NK-92 treated with Interleukin-12 subunit alpha and Interleukin-12 subunit beta, amount 100 ng/mL, for 24 hours (cell line): ENCODE results near the gene BZW2.
"Not testable (repeated sequence)": the region's sequence is repeated elsewhere in the genome, so short reads cannot be mapped to it uniquely, and the experiment has no call there.

Experiments used
- DNase-seq: peaks from one replicate; lab custom pipeline; 2025; lab: John Stamatoyannopoulos, UW

BZW2 gene

DNA sequence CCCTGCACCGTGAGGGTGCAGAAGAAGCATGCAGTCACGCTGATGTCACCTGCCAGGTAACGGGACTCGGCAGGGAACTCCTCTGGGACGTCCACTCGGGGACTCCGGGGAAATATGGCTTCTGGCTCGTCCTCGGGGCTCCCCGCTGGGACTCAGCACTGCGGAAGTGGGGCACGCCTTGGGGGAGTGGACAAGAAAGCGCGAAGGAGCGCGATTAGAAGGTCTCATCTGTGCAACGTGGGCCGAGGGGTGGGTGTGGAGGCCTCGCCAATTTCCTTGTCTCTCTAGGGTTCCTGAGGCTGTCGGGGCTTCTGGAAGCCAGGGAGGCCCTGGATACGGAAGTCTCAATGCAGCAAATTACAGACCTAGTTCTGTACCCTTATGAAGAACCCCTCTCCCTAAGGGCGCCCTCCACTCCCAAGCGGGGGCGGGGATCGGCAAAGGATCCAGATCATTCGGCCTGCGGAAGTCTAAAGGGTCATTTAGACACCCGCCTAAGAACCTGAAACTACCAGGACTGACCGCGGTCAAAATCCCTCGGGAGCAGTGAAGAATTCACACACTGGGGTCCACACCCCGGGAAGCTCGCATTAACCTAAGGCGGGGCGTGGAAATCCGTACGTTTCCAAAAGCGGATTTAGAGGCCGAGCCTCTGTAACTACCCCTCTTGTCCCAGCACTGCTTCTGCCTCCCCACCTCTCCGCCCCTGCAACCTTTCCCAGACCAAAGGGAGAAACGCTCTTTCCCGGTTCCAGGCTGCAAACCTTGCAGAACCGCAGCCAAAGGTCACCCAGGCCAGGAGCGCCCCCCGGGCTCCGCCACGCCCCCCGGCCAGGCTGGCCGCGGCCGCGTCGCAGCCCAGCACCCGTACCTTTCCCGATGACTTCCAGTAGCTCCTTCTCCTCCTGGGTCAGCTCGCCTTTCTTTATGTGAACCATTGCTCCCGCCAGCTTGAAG lies 1.1 kb upstream of the BZW2 start:
- no peak for DNase-seq

DNA sequence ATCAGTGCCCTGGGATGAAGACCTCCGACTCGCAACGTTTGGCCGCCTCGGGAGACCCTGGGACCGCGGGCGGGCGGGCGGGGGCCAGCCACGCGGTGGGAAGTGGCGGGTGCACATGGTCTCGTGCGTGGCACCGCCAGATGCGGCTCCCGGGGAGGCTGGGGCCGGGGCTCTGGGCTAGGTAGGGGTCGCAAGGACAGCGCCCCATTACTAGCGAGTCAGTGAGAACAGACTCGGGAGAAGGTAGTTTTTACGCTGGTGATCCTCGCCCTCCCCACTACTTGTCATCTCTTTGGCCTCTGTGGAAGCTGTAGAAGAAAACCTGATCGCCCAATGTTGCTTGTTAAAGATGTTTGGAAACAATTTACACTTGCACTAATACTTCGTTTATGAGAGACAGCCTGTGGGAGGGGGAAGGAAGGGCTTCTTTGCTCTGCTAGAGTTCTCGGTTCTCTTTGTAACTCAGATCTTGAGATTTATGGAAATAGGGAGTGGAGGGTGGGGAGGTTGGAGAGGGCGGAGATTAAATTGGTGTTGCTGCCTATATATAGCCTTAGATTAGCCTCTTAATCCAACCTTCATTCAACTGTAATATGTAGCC lies 591 bp downstream of the BZW2 start:
- no peak for DNase-seq

DNA sequence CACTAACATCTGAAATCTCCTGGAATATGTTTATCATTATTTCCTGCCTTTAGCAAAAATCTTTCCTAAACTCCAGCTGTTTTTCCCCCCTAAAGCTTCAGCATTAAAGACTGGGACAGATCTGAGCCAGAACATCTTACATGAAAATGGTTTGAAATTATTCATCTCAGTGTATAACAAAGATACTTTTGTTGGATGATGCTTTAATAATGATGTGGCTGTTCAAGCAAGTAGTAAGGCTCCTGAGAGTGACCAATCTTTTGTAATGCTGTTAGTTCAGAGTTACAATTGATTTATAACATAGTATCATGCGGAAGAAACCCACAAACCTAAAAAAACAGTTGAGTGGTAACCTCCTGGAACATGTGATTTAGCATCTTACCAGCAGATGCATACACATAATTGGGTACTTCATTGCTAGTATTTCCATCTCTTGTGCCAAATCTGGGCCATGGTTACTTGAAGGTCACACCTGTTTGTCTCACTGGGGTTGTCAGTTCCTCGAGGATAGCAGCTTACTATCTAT lies 1.5 kb downstream of the BZW2 start:
- DNase-seq: no peak

DNA sequence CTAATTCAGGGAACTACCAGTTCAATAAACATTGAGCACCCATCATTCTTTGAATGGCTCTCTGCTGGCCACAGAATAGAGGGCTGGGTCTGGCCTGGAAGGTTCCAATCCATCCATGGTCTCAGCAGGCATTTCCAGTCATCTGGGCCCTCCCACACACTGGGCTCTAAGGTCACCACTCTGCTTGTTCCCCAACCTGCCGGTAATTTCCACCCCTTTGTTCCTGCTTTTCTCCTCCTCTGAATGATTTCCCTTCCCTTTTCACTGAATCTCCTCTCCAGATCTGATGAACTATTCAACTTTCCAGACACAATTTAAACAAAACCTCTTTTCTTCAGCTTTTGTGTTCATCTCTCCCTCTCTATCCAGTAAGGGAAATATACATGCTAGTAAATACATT lies 2.6 kb downstream of the BZW2 start:
- DNase-seq: no peak

DNA sequence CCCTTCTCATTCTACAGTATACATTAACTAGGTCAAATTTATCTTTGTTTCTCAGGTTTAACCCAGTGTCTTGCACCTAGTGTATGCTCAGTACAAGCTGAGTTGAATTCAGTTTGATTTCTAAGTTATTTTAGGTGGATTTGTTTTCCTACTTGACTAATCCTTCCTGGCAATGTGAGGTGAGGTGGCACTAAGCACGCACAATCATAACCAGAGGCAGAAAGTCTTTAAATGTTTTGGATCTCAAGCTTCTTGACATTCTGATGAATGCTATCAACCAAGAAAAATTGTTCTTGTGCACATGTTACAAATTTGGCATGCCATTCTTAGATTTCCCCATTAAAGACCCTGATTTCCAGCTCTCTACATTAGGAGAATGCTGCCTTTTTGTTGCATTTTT lies 3.2 kb downstream of the BZW2 start:
- no peak for DNase-seq

DNA sequence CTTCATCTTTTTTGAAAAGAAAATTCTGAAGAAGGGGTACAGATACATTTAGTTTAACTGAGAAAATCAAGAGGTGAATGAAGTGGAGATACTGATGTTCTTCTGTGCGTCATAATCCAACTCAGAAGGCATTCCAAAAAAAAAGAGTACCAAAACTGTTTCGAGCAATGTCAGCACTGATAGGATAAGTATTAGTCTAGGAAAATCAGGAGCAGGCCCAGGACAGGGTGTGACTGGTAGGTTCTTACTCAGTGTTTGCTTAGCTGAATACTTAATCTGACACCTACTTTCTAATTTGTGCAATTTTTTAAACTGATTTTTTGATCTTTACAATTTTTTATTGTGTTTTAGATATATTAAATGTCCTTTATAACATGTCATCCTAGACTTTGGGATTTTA lies 4.3 kb downstream of the BZW2 start:
- no peak for DNase-seq

DNA sequence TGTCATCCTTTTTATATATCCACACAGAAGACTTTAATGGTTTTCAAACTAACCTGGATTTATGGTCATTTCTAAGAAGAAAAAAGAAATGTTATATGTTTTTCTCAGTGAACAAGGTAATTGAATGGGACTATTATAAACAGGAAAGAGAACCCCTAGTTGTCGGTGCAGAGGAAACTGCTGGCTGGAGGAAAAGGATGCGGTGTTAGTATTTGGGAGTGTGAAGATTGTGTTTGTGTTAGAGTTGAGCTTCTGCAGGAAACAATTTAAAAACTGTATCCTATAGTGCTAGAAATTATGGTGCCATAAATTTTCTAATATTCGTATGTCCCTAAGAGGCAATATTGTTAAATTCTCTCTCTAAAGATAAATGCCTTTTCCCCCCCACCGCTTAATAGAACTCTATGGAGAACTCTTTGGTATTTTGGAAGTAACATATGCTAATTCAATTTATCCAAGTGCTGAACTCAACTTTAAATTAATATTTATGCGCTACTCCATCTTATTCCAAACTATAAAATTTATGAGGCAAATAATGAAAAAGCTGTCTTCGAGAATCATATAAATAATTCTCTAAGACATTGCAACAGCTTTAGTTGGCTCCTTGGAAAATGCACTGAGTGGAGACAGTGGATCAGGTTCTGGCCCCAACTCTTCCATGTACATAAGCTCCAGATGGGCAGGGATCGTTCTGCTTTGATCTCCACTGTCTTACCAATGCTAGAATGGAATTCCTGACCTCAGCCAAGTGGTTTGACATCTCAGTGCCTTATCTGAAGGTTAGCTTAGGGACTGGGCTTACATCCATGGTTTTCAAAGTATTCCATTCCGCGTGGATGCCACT lies 5.6 kb downstream of the BZW2 start:
- no peak for DNase-seq

DNA sequence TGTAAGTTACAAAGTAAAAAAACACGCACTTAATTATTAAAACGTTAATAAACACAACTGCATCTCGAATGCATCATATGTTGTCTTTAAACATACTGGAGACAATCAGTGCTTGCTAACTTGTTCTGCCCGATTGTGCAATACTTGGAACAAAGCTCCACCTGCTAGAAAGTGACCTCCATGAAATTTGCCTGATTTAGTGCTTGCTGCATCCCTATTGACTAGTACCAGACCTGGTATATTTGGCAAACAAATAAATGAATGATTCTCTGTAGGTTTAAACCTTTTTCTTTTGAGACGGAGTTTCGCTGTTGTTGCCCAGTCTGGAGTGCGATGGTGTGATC lies 6.2 kb downstream of the BZW2 start:
- no peak for DNase-seq

DNA sequence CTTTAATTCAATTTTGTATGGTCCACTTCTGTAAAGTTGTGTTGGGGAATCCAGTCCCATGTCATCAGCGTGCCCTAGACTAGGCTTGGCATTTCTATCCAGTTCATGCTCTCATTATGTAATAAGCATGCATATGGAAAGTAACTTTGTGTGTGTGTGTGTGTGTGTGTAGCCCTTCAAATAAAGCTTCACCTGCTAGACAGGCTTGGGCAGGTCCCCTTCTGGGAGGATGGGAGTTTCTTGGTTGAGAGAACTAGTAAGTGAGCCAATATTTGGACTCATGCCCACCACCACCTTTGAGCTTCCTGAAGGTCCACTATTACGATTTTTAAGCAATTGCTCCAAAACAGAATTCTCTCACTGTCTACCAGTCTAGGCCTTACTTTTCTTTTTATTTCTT lies 6.9 kb downstream of the BZW2 start:
- no peak for DNase-seq

DNA sequence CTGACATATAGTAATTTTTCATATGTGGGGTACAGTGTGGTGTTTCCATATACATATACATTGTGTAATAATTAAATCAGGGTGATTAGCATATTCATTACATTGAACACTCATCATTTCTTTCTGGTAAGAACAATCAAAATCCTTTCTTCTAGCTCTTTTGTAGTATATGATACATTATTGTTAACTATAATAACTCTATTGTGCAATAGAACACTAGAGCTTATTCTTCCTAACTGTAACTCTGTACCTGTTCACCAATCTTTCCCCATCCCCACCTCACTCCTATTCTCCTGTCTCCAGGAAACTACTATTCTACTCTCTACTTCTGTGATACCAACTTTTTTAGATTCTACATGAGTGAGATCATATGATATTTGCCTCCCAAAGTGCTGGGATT lies 9.4 kb downstream of the BZW2 start:
- DNase-seq: no peak

DNA sequence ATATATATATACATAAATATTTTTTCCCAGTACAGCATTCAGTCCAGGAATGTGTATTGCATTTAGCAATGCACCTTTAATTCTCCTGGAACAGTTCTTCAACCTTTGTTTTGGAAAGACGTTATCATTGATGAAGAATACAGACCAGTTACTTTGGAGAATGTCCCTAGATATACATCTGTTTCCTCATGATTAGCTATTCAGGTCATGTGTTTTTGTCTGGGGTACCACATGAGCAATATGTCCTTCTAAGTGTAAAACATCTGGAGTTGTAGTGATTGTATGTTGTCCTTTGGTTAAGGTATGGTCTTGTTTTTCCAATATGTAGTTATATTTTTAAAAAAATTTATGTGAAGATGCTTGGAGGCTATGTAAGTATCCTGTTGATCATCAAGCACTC lies 10.2 kb downstream of the BZW2 start:
- no peak for DNase-seq

DNA sequence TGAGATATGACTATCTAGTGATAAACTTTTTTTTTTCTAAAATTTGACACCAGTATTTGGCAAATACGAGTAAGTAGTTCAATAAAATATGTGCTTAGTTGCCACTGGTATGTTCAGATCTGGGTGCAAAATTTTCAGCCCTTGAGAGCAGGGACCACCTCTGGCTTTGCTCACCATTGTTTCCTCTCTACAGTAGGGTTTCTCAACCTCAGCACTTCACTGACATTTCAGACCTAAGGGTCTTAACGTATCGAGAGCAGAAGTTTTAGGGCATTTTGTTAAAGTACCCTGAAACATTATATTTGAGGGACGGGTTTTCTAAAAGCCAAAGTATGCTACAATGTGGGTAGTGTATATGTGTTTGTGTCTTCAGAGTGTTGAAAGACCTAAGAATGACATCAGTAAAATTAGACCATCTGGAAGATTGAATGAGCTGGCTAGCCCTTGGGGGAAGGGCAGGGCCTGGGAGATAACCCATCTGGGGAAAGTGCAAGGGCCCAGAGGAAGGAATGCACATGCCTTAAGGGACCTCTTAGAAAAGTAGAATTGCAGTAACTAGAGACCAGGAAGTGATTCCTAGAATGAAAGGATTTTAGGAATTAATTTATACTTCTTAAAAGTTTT lies 11.8 kb downstream of the BZW2 start:
- no peak for DNase-seq

DNA sequence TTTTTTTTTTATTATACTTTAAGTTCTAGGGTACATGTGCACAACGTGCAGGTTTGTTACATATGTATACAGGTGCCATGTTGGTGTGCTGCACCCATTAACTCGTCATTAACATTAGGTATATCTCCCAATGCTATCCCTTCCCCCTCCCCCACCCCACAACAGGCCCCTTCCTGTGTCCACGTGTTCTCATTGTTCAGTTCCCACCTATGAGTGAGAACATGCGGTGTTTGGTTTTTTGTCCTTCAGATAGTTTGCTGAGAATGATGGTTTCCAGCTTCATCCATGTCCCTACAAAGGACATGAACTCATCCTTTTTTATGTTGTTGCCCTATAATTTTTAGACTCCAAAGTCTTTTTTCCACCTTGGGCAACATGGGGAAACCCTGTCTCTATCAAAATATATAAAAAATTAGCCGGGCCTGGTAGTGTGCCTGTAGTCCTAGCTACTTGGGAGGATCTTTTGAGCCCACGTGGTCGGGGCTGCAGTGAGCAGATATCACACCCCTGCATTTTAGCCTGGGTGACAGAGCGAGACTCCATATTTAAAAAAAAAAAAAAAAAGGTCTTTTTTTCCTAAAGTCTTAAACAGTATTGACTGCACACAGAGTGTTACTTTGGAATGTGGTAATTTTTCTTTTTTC lies 14.0 kb downstream of the BZW2 start:
- DNase-seq: not testable (repeated sequence)

DNA sequence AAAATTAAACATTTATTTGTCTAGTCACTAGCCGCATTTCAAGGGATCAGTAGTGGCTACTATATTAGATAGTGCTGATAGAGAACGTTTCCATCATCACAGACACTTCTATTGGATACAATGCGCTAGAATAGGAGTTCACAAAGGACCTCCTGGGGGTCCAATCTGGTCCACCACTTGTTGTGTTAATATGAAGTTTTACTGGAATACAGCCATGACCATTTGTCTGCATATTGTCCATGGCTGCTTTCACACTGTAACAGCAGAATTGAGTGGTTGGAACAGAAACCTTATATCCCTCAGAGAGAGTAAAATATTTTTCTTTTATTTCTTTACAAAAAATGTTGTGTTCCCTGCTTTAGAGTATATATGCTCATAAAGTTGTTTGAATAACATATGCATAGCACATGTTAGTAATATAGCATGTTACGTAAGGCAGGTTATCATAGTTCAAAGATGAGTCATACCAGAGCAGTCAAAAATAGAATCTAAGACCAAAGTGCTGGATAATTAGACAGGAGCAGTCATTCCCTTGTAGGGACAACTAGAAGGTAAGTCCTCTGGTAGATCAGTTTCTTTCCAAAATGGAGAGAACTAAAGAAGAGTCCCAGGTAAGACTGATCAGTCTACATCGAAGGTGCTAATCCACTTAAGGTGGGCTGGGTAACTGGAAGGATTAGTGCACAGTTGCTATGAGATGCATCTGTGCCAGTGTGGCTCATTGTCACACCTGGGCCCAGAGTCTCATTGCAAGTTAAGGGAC lies 14.9 kb downstream of the BZW2 start:
- DNase-seq: no peak

DNA sequence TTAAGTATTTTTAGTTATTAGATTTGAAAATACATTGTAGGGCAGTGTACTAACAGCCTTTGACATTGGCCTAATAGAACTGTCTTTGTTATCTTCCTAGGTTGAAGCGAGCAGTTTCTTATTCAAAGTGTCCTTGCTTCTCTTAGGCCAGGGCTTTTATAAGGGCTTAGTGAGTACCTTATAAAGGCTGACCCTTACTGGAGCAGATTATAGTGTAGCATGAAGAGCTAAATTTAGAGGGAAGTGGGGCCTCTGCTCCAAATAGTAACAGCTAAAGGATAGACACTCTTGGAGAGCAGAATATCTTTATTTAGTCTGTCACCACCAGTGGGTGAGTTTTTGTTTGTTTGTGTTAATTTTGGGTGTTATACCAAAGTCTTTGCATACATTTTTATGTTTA lies 15.9 kb downstream of the BZW2 start:
- no peak for DNase-seq

DNA sequence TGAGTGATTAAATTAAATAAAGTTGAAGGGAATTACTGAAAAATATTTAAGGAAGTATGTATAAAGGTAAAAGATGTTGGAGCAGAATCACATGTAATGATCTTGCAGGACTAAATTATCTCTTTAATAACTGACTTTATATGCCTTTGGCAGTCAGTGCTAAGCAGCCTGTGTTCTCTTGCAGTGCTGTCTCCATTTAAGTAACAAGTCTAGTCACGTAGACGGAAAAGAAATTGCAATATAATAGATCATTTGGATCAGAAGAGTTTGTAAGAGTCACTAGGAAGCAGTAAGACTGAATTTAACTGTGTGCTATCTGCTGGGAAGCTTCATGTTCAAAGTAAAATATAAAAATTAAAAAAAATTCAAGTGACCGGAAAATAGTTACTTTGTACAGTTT lies 21.4 kb downstream of the BZW2 start:
- no peak for DNase-seq

DNA sequence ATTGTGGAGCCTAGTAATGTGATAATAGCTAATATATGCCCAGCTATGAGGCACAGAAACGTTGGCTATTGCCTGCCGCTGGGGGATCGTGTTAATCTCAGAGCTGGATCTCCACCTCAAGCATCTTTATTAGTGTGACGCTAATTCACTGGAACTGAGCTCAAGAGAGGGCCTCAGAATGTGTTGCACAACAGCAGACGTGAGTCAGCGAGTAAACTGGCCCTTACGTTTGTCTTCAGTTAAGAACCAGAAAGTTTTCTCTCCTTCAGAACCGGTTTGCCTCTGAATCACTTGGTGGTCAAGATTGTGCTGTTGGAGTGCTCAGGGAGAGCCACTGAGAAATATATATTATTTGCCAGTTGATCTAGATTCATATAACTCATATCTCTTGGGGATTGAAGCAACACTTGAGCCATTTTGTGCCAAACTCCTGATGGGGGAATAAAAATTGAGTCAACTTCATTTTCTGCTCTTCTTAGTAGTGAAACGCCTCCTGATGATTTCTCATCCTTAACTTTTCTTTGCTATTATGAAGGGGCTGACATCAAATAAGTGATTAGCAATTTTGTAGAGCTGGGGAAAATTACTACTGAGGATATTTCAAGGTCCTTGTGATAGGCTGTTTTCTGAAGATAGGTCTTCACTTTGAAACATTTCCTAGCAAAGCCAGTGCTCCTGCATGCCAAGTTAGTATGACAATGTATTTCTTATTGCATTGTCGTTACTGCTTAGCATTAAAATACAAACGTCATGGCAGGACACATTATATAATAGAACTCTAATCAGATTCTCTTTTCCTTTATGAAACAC lies 22.3 kb downstream of the BZW2 start:
- peak; percentile 2 for DNase-seq

DNA sequence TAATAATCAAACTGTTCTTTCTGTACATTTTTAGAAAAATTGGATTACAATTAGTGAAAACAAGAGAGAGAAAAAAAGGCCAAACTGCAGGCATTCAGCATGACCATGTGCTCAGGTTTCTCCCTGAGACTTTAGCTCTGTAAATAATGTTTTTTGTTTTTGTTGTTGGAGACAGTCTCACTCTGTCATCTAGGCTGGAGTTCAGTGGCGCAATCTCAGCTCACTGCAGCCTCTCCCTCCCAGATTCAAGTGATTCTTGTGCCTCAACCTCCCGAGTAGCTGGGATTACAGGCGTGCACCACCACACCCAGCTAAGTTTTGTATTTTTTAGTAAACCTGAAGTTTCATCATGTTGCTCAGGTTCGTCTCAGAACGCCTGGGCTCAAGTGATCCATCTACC lies 23.0 kb downstream of the BZW2 start:
- DNase-seq: no peak

DNA sequence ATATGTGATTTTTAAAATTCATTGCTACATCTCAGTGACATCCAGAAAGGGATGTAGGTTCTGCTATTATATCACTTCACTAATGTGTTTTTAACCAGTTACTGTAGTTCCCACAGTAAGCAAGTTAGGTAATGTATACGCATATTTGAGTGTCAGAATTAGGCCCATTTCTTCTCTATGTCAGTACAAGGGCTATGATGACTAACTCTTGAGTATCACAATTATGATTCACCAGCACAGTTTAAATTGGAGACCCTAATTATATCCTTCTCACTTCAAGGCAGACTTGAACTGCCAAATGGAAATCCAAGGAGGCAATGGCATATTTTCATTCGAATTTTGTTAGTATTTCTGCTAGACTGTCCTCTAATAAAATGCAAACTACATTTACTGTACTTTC lies 23.6 kb downstream of the BZW2 start:
- DNase-seq: no peak

DNA sequence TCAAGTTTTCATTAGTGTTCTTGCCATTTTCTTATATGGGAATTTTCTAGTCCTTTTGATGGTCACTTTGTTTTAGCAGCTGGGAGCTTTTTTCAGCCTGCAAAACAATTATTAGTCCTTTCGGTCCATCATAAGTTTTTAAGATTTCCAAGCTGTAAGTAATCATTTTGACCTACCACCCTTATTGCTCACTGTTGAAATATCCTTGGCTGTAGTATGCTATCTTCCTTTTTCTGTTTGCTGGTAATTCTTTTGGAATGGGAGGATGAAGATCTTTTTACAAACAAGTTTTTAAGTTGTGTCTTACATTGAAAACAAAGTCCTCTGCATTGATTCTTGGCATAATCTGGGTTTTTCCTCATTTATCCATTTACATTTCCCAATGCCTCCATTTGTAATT lies 24.0 kb downstream of the BZW2 start:
- no peak for DNase-seq
